Ovary (tissue), 3 donors: Measurements from ENCODE around the gene CYSTM1.

Experiments used
- EP300 ChIP-seq: sonication (generic); formaldehyde crosslinking; IDR thresholded peaks from one replicate; pipeline ENCODE4 v1.6.1; 2017; ENCODE audit warnings: antibody characterized with exemption
- POLR2A ChIP-seq: fragments of 450-650 bp; IDR thresholded peaks from one replicate; pipeline ENCODE4 v1.6.1; 2017; ENCODE audit warnings: antibody characterized with exemption, mild to moderate bottlenecking, moderate library complexity
- TF ChIP-seq, protein P1 (sequence below), 3 donors: fragments of 450-650 bp in 2 of 3; fragments of 200-600 bp in 1 of 3; IDR thresholded peaks; one replicate each; pipeline versions ENCODE4 v1.5.1 to v1.8.0; 2016 to 2022; ENCODE audit warnings: antibody characterized with exemption in 3 of 3, mild to moderate bottlenecking in 1 of 3
- donor health status: DM: no; HTN: no; CAD: no.

GRCh38 chr5:140208065-140208464, 33.1 kb downstream of the CYSTM1 start:
- TF ChIP-seq POLR2A = no peak
- no peak for TF ChIP-seq EP300
- TF ChIP-seq, protein P1, sequence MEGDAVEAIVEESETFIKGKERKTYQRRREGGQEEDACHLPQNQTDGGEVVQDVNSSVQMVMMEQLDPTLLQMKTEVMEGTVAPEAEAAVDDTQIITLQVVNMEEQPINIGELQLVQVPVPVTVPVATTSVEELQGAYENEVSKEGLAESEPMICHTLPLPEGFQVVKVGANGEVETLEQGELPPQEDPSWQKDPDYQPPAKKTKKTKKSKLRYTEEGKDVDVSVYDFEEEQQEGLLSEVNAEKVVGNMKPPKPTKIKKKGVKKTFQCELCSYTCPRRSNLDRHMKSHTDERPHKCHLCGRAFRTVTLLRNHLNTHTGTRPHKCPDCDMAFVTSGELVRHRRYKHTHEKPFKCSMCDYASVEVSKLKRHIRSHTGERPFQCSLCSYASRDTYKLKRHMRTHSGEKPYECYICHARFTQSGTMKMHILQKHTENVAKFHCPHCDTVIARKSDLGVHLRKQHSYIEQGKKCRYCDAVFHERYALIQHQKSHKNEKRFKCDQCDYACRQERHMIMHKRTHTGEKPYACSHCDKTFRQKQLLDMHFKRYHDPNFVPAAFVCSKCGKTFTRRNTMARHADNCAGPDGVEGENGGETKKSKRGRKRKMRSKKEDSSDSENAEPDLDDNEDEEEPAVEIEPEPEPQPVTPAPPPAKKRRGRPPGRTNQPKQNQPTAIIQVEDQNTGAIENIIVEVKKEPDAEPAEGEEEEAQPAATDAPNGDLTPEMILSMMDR (IDR thresholded peaks at IDR 0.05) = no peak
